Measurements from ENCODE around the gene PNMA1. TPM values are rescaled to one million over a fixed set of nuclear protein-coding genes. Genes with fewer than 3 reads are reported as not detected.

The PNMA1 gene
- total RNA-seq, 4 donors from 2014 or later: 4.6 to 8.5 (median 6.6) TPM

- DNase-seq (ENCODE audit: low spot score in 2 of 2): no peak
- TF ChIP-seq POLR2A (IDR thresholded peaks at IDR 0.05) (no peak), CTCF (IDR thresholded peaks at IDR 0.05) (no peak)
- intact Hi-C loops (cut with DNase I; ENCODE audit: low total_unique reads): no loop called here
- WGBS, 2 donors: 90 to 95% methylated on average over 3 of the region's 3 CpGs
- H3K4me3 ChIP-seq (ENCODE audit: low read depth, poor library complexity, severe bottlenecking): no peak overlapping the region
These were observed 27.3 kb downstream of the PNMA1 start for GRCh38 chr14:73686901-73687300.

GRCh38 chr14:73685328-73685727 lies 28.9 kb downstream of the PNMA1 start:
- no peak for DNase-seq (ENCODE audit: low spot score in 2 of 2)
- 85 to 91% methylated on average over 9 of the region's 9 CpGs for WGBS, 2 donors
- intact Hi-C loops (cut with DNase I; ENCODE audit: low total_unique reads): no loop called here
- no peak for TF ChIP-seq POLR2A (IDR thresholded peaks at IDR 0.05)
- no peak for TF ChIP-seq CTCF (IDR thresholded peaks at IDR 0.05)
- H3K4me3 ChIP-seq (ENCODE audit: low read depth, poor library complexity, severe bottlenecking): no peak overlapping the region

- WGBS, 2 donors: 95 to 96% methylated on average over 5 of the region's 5 CpGs
- intact Hi-C loops (cut with DNase I; ENCODE audit: low total_unique reads): no loop called here
- no peak for TF ChIP-seq POLR2A (IDR thresholded peaks at IDR 0.05)
- no peak for TF ChIP-seq CTCF (IDR thresholded peaks at IDR 0.05)
- H3K4me3 ChIP-seq (ENCODE audit: low read depth, poor library complexity, severe bottlenecking): no peak overlapping the region
- no peak for DNase-seq (ENCODE audit: low spot score in 2 of 2)
These were observed 29.6 kb downstream of the PNMA1 start for GRCh38 chr14:73684627-73685026.

GRCh38 chr14:73680821-73681220 lies 33.4 kb downstream of the PNMA1 start:
- no peak for DNase-seq (ENCODE audit: low spot score in 2 of 2)
- TF ChIP-seq POLR2A (IDR thresholded peaks at IDR 0.05): no peak
- no peak for TF ChIP-seq CTCF (IDR thresholded peaks at IDR 0.05)
- H3K4me3 ChIP-seq (ENCODE audit: low read depth, poor library complexity, severe bottlenecking): no peak overlapping the region
- intact Hi-C loops (cut with DNase I; ENCODE audit: low total_unique reads): no loop called here
- 91 to 97% methylated on average over 5 of the region's 5 CpGs for WGBS, 2 donors

- intact Hi-C loops (cut with DNase I; ENCODE audit: low total_unique reads): no loop called here
- DNase-seq (ENCODE audit: low spot score in 2 of 2): no peak
- H3K4me3 ChIP-seq (ENCODE audit: low read depth, poor library complexity, severe bottlenecking): no peak overlapping the region
- TF ChIP-seq POLR2A (IDR thresholded peaks at IDR 0.05) (no peak), CTCF (IDR thresholded peaks at IDR 0.05) (no peak)
- WGBS, 2 donors: 97 to 98% methylated on average over 4 of the region's 4 CpGs
These were observed 35.5 kb downstream of the PNMA1 start for GRCh38 chr14:73678698-73679097.

- H3K4me3 ChIP-seq (ENCODE audit: low read depth, poor library complexity, severe bottlenecking): no peak overlapping the region
- DNase-seq (ENCODE audit: low spot score in 2 of 2): no peak
- WGBS, 2 donors: 91 to 95% methylated on average over 3 of the region's 3 CpGs
- intact Hi-C loops (cut with DNase I; ENCODE audit: low total_unique reads): no loop called here
- TF ChIP-seq POLR2A (IDR thresholded peaks at IDR 0.05): no peak
- TF ChIP-seq CTCF (IDR thresholded peaks at IDR 0.05): no peak
These were observed 39.2 kb downstream of the PNMA1 start for GRCh38 chr14:73674986-73675385.
